Stimulated activated CD8-positive, alpha-beta memory T cell treated with anti-CD3 and anti-CD28 coated beads, Interleukin-15, amount 100 ng/mL, for 24 hours (primary cell): ENCODE data around the gene BPIFA1.

Experiments used
- DNase-seq: peaks from one replicate; pipeline ENCODE4 v3.0.0-alpha.2; 2020; ENCODE audit warnings: low read depth

BPIFA1 gene

DNA sequence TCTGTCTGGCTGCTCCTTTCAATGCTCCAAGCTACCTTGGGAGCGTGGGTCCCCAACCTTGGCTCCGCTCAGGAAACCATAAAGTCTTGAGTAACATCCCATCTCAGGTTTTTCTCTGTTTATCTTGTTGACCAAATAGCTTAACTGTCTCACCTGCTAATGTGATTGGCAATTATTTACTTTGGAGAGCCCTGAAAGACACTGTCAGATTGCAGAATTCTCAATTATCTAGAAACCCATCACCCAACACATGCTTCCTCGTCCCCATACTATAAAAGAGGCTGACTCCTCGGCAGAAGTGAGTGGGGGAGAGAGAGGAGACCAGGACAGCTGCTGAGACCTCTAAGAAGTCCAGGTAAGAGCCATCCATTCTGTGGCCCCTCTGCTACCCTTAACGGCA, at the start of gene BPIFA1:
Gene BPIFA1 (plus strand): TSS at position 301 of the 400 bp plus-strand sequence. CDS start 1,716 bp downstream, outside the sequence.
- no peak for DNase-seq

DNA sequence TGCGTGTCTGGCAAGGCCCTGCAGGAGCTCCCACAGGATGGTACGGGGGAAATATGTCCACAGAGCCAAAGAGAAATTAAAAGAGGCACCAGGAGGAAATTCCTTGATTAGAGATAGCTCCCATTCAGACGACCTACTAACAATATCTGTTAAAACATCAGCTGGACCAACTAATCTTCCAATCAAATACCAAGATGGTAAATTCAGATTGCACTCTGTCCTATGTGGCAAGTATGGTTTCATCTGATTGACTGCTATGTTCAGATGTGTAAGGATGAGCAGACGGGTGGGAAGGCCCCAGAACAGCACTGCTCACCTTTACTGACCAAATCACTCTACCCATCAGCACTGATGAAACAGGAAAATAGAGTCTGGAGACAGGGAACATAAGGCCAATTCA, 48.3 kb upstream of the BPIFA1 start:
- no peak for DNase-seq

DNA sequence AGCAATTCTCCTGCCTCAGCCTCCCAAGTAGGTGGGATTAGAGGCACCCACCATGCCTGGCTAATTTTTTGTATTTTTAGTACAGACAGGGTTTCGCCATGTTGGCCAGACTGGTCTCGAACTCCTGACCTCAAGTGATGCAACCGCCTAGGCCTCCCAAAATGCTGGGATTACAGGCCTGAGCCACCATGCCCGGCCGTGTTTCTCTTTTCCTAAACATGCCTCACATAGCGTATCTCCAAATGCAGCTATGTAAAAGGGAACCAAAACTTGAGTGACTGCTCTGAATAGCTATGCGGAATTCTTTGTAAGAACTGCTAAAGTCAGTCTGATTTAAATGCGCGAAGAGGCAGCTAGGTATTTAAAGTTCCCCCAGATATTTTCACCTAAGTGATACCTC, 47.4 kb upstream of the BPIFA1 start:
- DNase-seq, result no peak

- DNase-seq, result no peak
Measured at GRCh38 chr20:33191484-33191883, 44.3 kb upstream of the BPIFA1 start.

GRCh38 chr20:33191955-33192354, 43.8 kb upstream of the BPIFA1 start:
- DNase-seq, result no peak

GRCh38 chr20:33192912-33193501, 42.8 kb upstream of the BPIFA1 start:
- DNase-seq, result no peak

DNA sequence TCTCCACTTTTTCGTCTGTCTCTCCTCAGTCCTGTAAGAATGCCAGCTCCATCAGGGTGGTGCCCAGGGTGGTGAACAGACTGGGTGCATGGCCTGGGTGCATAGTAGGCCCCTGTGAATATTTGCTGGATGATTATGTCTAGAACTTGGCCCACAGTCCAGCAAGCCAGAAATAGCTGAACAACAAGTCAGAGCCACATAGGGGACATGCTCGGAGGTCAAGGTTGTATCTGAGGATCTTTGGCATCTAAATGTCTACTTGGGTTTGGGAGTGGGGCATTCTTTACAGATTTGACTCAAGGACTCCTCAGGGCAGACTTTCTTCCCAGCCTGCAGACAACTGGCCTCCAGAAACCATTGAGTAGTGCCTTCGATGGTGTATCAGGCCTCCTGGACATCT, 36.8 kb upstream of the BPIFA1 start:
- no peak for DNase-seq

GRCh38 chr20:33202451-33202850, 33.3 kb upstream of the BPIFA1 start:
- DNase-seq, result no peak

- DNase-seq, result no peak
Measured at GRCh38 chr20:33203444-33203843, 32.4 kb upstream of the BPIFA1 start.

- no peak for DNase-seq
Measured at GRCh38 chr20:33209789-33210188, 26.0 kb upstream of the BPIFA1 start.

- no peak for DNase-seq
Measured at GRCh38 chr20:33210371-33210770, 25.4 kb upstream of the BPIFA1 start.

- no peak for DNase-seq
Measured at GRCh38 chr20:33211817-33212424, 23.9 kb upstream of the BPIFA1 start.

GRCh38 chr20:33217052-33217451, 18.7 kb upstream of the BPIFA1 start, which contains the start of gene BPIFA3:
Gene BPIFA3, plus strand, starts transcription at chr20:33217352. Its CDS starts 185 bp downstream, at chr20:33217537.
- DNase-seq, result no peak

DNA sequence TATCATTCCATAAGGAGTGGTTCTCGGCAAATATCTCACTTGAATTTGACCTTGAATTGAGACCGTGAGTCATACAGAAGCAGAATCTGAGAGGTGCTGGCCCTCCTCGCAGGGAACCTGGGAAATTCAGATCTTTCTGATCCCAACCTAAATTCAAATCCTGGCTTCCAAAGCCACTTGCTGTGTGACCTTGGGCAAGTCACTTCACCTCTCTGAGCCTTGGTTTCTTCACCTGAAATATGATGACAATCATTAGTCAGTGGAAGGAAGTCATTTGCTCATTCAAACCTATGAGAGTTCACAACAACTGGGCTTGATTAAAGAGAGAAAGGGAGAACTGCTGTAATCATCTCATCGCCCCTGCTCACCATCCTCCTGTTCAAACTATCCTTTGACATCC, 11.4 kb upstream of the BPIFA1 start:
- DNase-seq, result no peak

DNA sequence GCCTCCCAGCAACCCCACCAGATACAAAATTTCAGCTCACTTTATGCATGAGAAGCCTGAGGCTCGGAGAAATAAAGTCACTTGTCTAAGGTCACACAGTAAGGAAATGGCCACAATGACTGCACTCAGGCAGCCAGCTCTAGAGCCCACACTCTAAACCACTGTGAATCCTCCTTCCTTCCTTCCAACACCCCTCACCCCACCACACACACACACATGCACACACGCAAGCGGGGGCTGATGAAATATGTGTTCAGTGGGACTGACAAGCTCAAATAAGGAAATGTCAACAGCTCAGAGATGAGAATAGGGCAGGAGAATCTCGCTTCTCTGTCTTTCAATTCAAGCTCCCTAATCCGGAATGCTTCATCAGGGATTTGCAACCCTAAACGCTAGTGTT, 6.0 kb upstream of the BPIFA1 start:
- DNase-seq, result no peak

DNA sequence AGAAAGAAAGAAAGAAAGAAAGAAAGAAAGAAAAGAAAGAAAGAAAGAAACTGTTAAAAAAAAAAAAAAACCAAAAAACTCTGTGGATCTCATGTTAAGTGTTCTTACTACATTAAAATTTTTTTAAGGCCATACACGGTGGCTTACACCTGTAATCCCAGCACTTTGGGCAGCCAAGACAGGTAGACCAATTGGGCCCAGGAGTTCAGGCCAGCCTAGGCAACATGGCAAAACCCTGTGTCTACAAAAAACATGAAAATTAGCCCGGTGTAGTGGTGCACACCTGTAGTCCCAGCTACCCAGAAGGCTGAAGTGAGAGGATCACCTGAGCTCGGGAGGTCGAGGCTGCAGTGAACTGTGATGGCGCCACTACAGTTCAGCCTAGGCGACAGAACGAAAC, 4.6 kb upstream of the BPIFA1 start:
- no peak for DNase-seq

DNA sequence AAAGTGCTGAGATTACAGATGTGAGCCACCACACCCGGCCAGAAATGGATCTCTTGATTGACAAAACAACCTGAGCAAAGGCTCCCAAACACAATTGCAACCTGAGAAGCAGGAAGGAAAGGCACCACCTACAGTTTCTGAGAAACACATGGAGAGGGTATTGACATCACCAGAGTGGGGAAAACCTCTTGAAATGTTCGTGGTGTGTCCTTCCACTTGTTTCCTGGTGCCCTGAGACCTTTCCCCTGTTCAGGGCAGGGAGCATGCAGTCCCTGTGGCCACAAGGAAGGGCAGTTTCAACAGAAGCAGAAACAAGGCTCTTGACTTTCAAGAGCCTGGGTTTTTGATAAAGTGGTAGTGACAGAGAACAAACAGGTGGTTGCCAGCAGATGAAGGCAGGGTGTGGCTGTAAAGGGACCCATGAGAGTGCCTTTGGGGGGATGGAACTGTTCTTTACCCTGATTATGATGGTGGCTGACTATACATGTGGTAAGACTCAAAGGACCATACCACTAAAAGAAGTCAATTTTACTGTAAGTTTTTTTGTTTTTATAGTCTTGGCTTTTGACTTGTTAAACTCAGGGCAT, 3.2 kb upstream of the BPIFA1 start:
- DNase-seq, result no peak

DNA sequence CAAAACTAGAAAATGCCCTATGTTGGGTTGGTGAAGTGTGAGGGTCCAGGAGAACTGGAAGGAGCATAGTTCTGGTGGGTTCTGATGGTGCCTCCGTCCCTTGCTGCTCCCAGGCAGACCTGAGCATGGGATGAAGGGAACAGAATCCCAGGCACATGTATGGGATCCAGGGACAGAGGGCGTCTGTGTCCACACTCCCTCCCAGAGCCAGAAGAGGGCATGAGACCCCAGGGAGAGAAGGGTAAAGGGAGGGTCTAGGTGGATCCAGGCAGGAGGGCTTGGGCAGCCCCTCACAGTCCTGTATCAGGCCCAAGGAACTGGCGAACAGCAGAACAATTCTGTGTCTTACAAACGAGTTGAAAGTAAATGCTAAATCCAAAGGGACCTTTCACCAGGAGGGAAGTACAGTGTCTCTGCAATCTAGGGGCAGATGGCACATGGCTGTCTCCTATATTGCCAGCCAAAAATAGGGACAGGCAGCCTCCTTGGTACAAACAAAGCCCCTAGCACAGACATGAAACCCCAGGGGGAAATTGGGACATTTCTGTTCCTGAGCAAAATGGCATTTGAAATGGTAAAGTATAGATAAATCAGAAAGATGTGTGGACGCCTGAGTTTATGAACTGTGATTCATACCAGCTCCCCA, 2.5 kb upstream of the BPIFA1 start:
- no peak for DNase-seq

- no peak for DNase-seq
Measured at GRCh38 chr20:33234050-33234449, 1.7 kb upstream of the BPIFA1 start.

GRCh38 chr20:33236351-33236750, 555 bp downstream of the BPIFA1 start:
- DNase-seq, result no peak

GRCh38 chr20:33237989-33238388, 2.2 kb downstream of the BPIFA1 start:
- no peak for DNase-seq

DNA sequence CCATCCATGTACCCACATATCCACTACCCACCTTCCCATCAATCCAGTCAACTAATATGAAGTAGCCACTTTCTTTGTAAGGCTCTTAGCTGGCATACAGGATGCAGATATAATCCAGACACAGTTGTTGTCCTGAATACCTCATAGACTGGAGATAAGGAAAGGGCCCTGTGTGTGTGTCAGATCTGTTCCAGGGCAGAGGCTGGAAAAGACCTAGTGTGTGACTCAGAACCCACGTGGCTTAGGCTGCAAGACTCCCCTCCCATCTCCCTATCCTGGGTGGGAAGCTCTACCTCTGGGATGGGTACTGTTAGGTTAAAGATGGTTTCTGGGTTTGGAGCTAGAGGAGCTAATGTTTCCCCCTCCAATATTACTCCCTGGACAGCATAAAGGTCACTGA, 3.6 kb downstream of the BPIFA1 start:
- DNase-seq, result no peak
